A673 (cell line): Measurements from ENCODE around the gene FGF12.

Experiments
- CTCF ChIP-seq: fragments of 300-800, 200-600 bp; sonication (generic); conservative IDR thresholded peaks from 2 replicates; pipeline ENCODE4 v1.5.1; 2017; ENCODE audit warnings: low read depth, mild to moderate bottlenecking, antibody characterized with exemption, low read length, moderate library complexity, mixed read lengths
- EZH2 ChIP-seq: fragments of 200-600 bp; sonication (generic); IDR thresholded peaks from 2 replicates; pipeline ENCODE4 v1.6.1; 2017; ENCODE audit warnings: borderline replicate concordance, low read depth, mild to moderate bottlenecking, mixed read lengths, antibody characterized with exemption, low read length; ENCODE audit not compliant: poor library complexity, severe bottlenecking

GRCh38 chr3:192597506-192597905, 129.8 kb downstream of the FGF12 start:
- no peak for TF ChIP-seq CTCF
- TF ChIP-seq EZH2 = no peak
